ENCODE results near the gene RUFY1. TPM values are rescaled to one million over a fixed set of nuclear protein-coding genes. Genes with fewer than 3 reads are reported as not detected.
A peak's percentile ranks its signal among the peaks of the same experiment; 100 is the strongest.

Gene RUFY1
- total and polyA plus RNA-seq, 9 of the 15 experiments (the other 6 are each of a cell fraction or from before 2014, with no cell fraction given), result 5.0 to 41.7 (median 29.6) TPM

DNA sequence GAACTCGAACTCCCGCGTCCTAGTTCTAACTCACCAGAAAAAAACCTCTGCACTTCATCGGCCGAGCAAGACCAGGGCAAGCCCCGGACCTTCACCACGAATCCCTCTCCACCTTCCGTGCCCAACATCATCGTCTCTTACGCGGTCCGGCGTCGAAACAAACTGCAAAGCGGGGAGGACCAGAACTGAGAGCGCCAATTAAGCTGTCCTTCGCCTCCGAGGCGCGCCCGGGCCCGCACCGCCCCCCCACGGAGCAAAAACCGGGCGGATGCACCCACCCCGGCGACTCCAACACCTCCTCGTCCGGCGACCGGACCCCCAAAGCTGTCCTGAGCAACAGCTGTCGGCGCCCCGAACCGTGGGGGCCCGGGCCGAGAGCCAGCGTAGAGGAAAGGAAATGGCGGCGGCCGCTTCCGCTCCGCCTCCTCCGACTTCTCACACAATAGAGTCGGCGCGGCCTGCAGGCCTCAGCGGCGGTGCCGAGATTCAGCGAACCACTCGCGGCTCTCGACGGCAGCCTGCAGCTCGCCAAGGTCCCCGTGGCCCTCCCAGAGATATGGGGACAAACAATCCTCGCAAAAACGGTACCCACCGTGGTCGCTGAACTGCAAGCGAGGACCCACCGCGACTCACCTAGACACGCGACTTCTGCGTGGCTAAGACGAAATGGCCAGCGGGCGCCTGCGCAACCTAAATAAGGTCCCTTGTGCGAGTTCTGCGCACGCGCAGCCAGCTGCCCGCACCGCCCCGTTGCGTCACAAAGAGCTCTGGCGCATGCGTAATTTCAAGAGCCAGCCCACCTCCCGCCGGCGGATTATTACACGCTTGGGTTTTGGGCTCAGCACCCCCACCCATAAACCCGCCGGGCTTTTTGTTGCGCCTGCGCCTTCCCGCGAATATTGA, 72.9 kb downstream of the RUFY1 start, which contains the start of gene HNRNPH1 (continued):
- TF ChIP-seq PPARD (CRISPR knock-in tag; IDR thresholded peaks at IDR 0.05) (no peak), ZEB2 (IDR thresholded peaks at IDR 0.05) (0 out of 2 replicates have a peak, but pooled peaks have one; percentile 16), SIN3A (IDR thresholded peaks at IDR 0.05; ENCODE audit: borderline replicate concordance in 2 of 2, control insufficient read depth in 1 of 2, low read depth in 2 of 2, low read length in 2 of 2) (peak; percentile 71 to 89; a peak in 2 of 4 replicates), NFXL1 (CRISPR knock-in tag; IDR thresholded peaks at IDR 0.05) (no peak), ZNF217 (CRISPR knock-in tag; IDR thresholded peaks at IDR 0.05) (no peak), ZKSCAN1 (IDR thresholded peaks at IDR 0.05; ENCODE audit: low read depth, low read length) (no peak), SOX6 (IDR thresholded peaks at IDR 0.05) (peak; percentile 53), ZNF224 (CRISPR knock-in tag; IDR thresholded peaks at IDR 0.05) (no peak), SRSF9 (IDR thresholded peaks at IDR 0.05; ENCODE audit: borderline replicate concordance, low read depth, low read length) (no peak), SAP30 (IDR thresholded peaks at IDR 0.05; ENCODE audit: borderline replicate concordance, insufficient read depth, low read depth, low read length, poor library complexity, severe bottlenecking) (no peak), ATF1 (CRISPR knock-in tag; IDR thresholded peaks at IDR 0.05) (no peak), ATF1 (tag; IDR thresholded peaks at IDR 0.05) (peak; percentile 89)
- TF ChIP-seq, protein P1, sequence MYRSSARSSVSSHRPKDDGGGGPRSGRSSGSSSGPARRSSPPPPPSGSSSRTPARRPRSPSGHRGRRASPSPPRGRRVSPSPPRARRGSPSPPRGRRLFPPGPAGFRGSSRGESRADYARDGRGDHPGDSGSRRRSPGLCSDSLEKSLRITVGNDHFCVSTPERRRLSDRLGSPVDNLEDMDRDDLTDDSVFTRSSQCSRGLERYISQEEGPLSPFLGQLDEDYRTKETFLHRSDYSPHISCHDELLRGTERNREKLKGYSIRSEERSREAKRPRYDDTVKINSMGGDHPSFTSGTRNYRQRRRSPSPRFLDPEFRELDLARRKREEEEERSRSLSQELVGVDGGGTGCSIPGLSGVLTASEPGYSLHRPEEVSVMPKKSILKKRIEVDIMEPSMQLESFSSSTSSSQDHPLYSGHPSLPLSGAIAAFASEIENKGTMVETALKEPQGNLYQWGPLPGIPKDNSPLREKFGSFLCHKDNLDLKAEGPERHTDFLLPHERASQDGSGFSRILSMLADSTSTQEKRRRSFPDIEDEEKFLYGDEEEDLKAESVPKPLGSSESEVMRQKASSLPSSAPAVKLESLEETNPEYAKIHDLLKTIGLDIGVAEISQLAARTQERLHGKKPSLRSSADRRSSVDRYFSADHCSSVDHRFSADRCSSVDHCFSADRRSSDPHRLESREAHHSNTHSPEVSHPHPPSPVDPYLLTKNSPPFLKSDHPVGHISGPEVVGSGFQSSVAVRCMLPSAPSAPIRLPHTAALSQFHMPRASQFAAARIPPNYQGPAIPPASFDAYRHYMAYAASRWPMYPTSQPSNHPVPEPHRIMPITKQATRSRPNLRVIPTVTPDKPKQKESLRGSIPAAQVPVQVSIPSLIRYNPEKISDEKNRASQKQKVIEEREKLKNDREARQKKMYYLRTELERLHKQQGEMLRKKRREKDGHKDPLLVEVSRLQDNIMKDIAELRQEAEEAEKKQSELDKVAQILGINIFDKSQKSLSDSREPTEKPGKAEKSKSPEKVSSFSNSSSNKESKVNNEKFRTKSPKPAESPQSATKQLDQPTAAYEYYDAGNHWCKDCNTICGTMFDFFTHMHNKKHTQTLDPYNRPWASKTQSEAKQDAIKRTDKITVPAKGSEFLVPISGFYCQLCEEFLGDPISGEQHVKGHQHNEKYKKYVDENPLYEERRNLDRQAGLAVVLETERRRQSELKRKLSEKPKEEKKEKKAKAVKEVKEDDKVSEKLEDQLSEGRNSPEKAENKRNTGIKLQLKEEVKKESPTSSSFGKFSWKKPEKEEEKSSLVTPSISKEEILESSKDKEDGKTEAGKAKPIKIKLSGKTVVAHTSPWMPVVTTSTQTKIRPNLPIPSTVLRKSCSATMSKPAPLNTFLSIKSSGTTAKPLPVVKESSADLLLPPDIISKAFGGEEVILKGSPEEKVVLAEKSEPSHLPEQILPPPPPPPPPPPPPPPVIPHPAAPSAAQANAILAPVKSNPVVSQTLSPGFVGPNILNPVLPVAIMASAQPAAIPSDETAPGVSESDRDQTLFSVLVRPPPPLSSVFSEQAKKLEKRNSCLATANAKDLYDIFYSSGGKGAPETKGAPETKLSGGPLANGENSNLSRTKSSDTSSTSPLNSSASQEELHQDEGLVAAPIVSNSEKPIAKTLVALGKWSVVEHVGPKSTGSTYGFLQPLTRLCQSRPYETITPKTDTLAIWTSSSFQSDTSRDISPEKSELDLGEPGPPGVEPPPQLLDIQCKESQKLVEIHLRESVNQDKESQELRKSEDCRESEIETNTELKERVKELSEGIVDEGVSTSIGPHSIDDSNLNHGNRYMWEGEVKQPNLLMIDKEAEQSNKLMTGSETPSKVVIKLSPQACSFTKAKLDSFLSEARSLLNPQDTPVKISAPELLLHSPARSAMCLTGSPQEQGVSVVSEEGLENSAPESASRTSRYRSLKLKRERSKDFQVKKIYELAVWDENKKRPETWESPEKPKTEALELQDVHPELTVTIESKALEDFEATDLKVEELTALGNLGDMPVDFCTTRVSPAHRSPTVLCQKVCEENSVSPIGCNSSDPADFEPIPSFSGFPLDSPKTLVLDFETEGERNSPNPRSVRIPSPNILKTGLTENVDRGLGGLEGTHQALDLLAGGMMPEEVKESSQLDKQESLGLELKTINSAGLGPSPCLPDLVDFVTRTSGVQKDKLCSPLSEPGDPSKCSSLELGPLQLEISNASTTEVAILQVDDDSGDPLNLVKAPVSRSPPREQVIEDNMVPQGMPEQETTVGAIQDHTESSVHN (IDR thresholded peaks at IDR 0.05; ENCODE audit: borderline replicate concordance in 1 of 2, low read depth in 1 of 2), result no peak
- TF ChIP-seq, protein P2, sequence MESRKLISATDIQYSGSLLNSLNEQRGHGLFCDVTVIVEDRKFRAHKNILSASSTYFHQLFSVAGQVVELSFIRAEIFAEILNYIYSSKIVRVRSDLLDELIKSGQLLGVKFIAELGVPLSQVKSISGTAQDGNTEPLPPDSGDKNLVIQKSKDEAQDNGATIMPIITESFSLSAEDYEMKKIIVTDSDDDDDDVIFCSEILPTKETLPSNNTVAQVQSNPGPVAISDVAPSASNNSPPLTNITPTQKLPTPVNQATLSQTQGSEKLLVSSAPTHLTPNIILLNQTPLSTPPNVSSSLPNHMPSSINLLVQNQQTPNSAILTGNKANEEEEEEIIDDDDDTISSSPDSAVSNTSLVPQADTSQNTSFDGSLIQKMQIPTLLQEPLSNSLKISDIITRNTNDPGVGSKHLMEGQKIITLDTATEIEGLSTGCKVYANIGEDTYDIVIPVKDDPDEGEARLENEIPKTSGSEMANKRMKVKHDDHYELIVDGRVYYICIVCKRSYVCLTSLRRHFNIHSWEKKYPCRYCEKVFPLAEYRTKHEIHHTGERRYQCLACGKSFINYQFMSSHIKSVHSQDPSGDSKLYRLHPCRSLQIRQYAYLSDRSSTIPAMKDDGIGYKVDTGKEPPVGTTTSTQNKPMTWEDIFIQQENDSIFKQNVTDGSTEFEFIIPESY (CRISPR knock-in tag; IDR thresholded peaks at IDR 0.05), result peak; percentile 37; the same call in 1 of the 2 replicates
